Trophoblast cell (in vitro differentiated cells and primary cell): ENCODE measurements around the gene ARMC9.

Experiments used
- DNase-seq, 2 donors: peaks; one replicate each; pipeline ENCODE4 v3.0.0-alpha.2; 2016
- H2AFZ ChIP-seq: 2 replicates; pipeline ENCODE4 v1.6.1; 2013; ENCODE audit warnings: low read length, moderate library complexity, mild to moderate bottlenecking; ENCODE audit not compliant: insufficient read depth, poor library complexity
- H2AK5ac ChIP-seq: 2 replicates; pipeline ENCODE4 v1.6.1; 2013; ENCODE audit warnings: mild to moderate bottlenecking, low read length
- H2BK120ac ChIP-seq: 2 replicates; pipeline ENCODE4 v1.6.1; 2013; ENCODE audit warnings: low read length, mild to moderate bottlenecking, moderate library complexity; ENCODE audit not compliant: insufficient read depth, poor library complexity
- H2BK12ac ChIP-seq: 2 replicates; pipeline ENCODE4 v1.6.1; 2013; ENCODE audit warnings: mild to moderate bottlenecking, low read length, moderate library complexity
- H2BK5ac ChIP-seq: 2 replicates; pipeline ENCODE4 v1.6.1; 2013; ENCODE audit warnings: low read length, low read depth, moderate library complexity, mild to moderate bottlenecking; ENCODE audit not compliant: poor library complexity
- H3K14ac ChIP-seq: 2 replicates; pipeline ENCODE4 v1.6.1; 2013; ENCODE audit warnings: mild to moderate bottlenecking, low read length
- H3K18ac ChIP-seq: 2 replicates; pipeline ENCODE4 v1.6.1; 2013; ENCODE audit warnings: mild to moderate bottlenecking, low read length
- H3K23ac ChIP-seq: 2 replicates; pipeline ENCODE4 v1.6.1; 2013; ENCODE audit warnings: low read length
- H3K27ac ChIP-seq: 2 replicates; pipeline ENCODE4 v1.5.1; 2013; ENCODE audit warnings: low read depth, mild to moderate bottlenecking, inconsistent platforms, low read length, moderate library complexity
- H3K27me3 ChIP-seq: 2 replicates; pipeline ENCODE4 v1.6.1; 2013; ENCODE audit warnings: inconsistent platforms, mild to moderate bottlenecking, low read length, moderate library complexity; ENCODE audit not compliant: insufficient read depth
- H3K36me3 ChIP-seq, 2 experiments: 1 replicate in 1 of 2; 2 replicates in 1 of 2; pipeline ENCODE4 v1.6.1; 2013; ENCODE audit warnings: low read length in 2 of 2, mild to moderate bottlenecking in 2 of 2, moderate library complexity in 1 of 2; ENCODE audit not compliant: insufficient read depth in 2 of 2, control insufficient read depth in 1 of 2
- H3K4ac ChIP-seq: 2 replicates; pipeline ENCODE4 v1.6.1; 2013; ENCODE audit warnings: low read depth, mild to moderate bottlenecking, low read length, moderate library complexity
- H3K4me1 ChIP-seq, 2 experiments: 1 replicate in 1 of 2; 2 replicates in 1 of 2; pipeline ENCODE4 v1.6.1; 2013; ENCODE audit warnings: low read length in 2 of 2, mild to moderate bottlenecking in 2 of 2, moderate library complexity in 1 of 2; ENCODE audit not compliant: insufficient read depth in 2 of 2, control insufficient read depth in 1 of 2
- H3K4me2 ChIP-seq: 2 replicates; pipeline ENCODE4 v1.6.1; 2013; ENCODE audit warnings: inconsistent platforms, mild to moderate bottlenecking, low read length, moderate library complexity
- H3K4me3 ChIP-seq: 2 replicates; pipeline ENCODE4 v1.5.1; 2013; ENCODE audit warnings: mild to moderate bottlenecking, low read depth, low read length, inconsistent platforms
- H3K79me1 ChIP-seq: one replicate; pipeline ENCODE4 v1.6.1; 2013; ENCODE audit warnings: low read length
- H3K79me2 ChIP-seq: 2 replicates; pipeline ENCODE4 v1.6.1; 2013; ENCODE audit warnings: low read length, mild to moderate bottlenecking; ENCODE audit not compliant: control insufficient read depth, insufficient read depth, poor library complexity
- H3K9ac ChIP-seq: 2 replicates; pipeline ENCODE4 v1.6.1; 2013; ENCODE audit warnings: mild to moderate bottlenecking, low read length
- H3K9me3 ChIP-seq: 2 replicates; pipeline ENCODE4 v1.6.1; 2013; ENCODE audit warnings: low read depth, mild to moderate bottlenecking, control low read depth, inconsistent platforms, low read length; ENCODE audit not compliant: insufficient read depth
- H4K12ac ChIP-seq: 2 replicates; pipeline ENCODE4 v1.6.1; 2013; ENCODE audit warnings: low read depth, mild to moderate bottlenecking, low read length, moderate library complexity
- H4K8ac ChIP-seq: 2 replicates; pipeline ENCODE4 v1.6.1; 2013; ENCODE audit warnings: low read depth, mild to moderate bottlenecking, low read length, moderate library complexity
- H4K91ac ChIP-seq: one replicate; pipeline ENCODE4 v1.6.1; 2013; ENCODE audit warnings: low read depth, mild to moderate bottlenecking, low read length, moderate library complexity
- WGBS: extraction: QIAGEN DNeasy Blood & Tissue Kit; methylation state at CpG from one replicate; pipeline ENCODE4 v1.1.7; 2013; ENCODE audit warnings: missing lambda C conversion rate; ENCODE audit not compliant: insufficient read length, insufficient coverage; ENCODE audit errors: extremely low coverage; 5-methylcytosine and 5-hydroxymethylcytosine counted together

Gene ARMC9

GRCh38 chr2:231379266-231380215 is 181.1 kb downstream of the ARMC9 start:
- H3K4me3 ChIP-seq = no peak overlapping the region
- H2AFZ ChIP-seq = no peak overlapping the region
- H3K9me3 ChIP-seq = peaks cover 7% of the 10 kb centered on the region
- H3K4me2 ChIP-seq = no peak overlapping the region
- no peak overlapping the region for H3K18ac ChIP-seq
- no peak overlapping the region for H3K4ac ChIP-seq
- H3K79me2 ChIP-seq = no peaks in the 10 kb centered on the region
- H3K27ac ChIP-seq = no peak overlapping the region
- H4K91ac ChIP-seq = no peak overlapping the region
- H3K9ac ChIP-seq = no peak overlapping the region
- H3K4me1 ChIP-seq = peaks cover 7% of the 10 kb centered on the region in 2 experiments
- DNase-seq = peak; percentile 85 to 89
- no peak overlapping the region for H3K14ac ChIP-seq
- no peak overlapping the region for H2BK5ac ChIP-seq
- no peak overlapping the region for H2AK5ac ChIP-seq
- no CpG with 5 or more reads among the region's 21 CpGs for WGBS
- H2BK120ac ChIP-seq = no peak overlapping the region
- H4K12ac ChIP-seq = no peak overlapping the region
- no peaks in the 10 kb centered on the region for H3K36me3 ChIP-seq
- no peak overlapping the region for H3K23ac ChIP-seq
- no peaks in the 10 kb centered on the region for H3K27me3 ChIP-seq
- H4K8ac ChIP-seq = no peak overlapping the region
- no peak overlapping the region for H2BK12ac ChIP-seq
- no peaks in the 10 kb centered on the region for H3K79me1 ChIP-seq

- Histone ChIP-seq H4K91ac (no peak overlapping the region), H3K79me1 (no peaks in the 10 kb centered on the region), H2AFZ (no peak overlapping the region), H3K4me2 (no peak overlapping the region), H3K23ac (no peak overlapping the region), H3K79me2 (no peaks in the 10 kb centered on the region), H2BK120ac (no peak overlapping the region), H2BK12ac (no peak overlapping the region), H3K9me3 (peaks cover 7% of the 10 kb centered on the region), H4K8ac (no peak overlapping the region), H3K27me3 (no peaks in the 10 kb centered on the region), H3K14ac (no peak overlapping the region), H3K4me1 (peaks cover 7% of the 10 kb centered on the region in 2 experiments), H3K27ac (no peak overlapping the region), H3K4ac (no peak overlapping the region), H3K18ac (no peak overlapping the region), H2BK5ac (no peak overlapping the region), H2AK5ac (no peak overlapping the region), H3K9ac (no peak overlapping the region), H3K4me3 (no peak overlapping the region), H4K12ac (no peak overlapping the region), H3K36me3 (no peaks in the 10 kb centered on the region)
- no CpG with 5 or more reads among the region's 10 CpGs for WGBS
- no peak for DNase-seq
Measured at GRCh38 chr2:231380307-231380706, 181.9 kb downstream of the ARMC9 start.

- no peaks in the 10 kb centered on the region for H3K36me3 ChIP-seq
- no peak overlapping the region for H3K18ac ChIP-seq
- H4K91ac ChIP-seq = no peak overlapping the region
- no peak overlapping the region for H2BK5ac ChIP-seq
- no peak overlapping the region for H2BK12ac ChIP-seq
- no peak overlapping the region for H4K8ac ChIP-seq
- 99% methylated on average over 3 of the region's 5 CpGs for WGBS
- no peak overlapping the region for H4K12ac ChIP-seq
- no peak overlapping the region for H3K4me2 ChIP-seq
- peaks cover 7% of the 10 kb centered on the region for H3K9me3 ChIP-seq
- H3K79me2 ChIP-seq = no peaks in the 10 kb centered on the region
- no peak for DNase-seq
- no peak overlapping the region for H3K9ac ChIP-seq
- peak overlapping the region; percentile 20 for H3K4me3 ChIP-seq
- H3K27ac ChIP-seq = no peak overlapping the region
- H2AFZ ChIP-seq = no peak overlapping the region
- H2AK5ac ChIP-seq = no peak overlapping the region
- H2BK120ac ChIP-seq = no peak overlapping the region
- no peaks in the 10 kb centered on the region for H3K79me1 ChIP-seq
- H3K4me1 ChIP-seq = peaks cover 7% of the 10 kb centered on the region in 2 experiments
- no peak overlapping the region for H3K23ac ChIP-seq
- no peak overlapping the region for H3K14ac ChIP-seq
- H3K27me3 ChIP-seq = no peaks in the 10 kb centered on the region
- H3K4ac ChIP-seq = no peak overlapping the region
Measured at GRCh38 chr2:231380991-231381847, 182.8 kb downstream of the ARMC9 start.

- no peaks in the 10 kb centered on the region for H3K36me3 ChIP-seq
- no peaks in the 10 kb centered on the region for H3K79me1 ChIP-seq
- H3K4me1 ChIP-seq = peaks cover 7% of the 10 kb centered on the region in 2 experiments
- no peak overlapping the region for H3K4ac ChIP-seq
- H4K91ac ChIP-seq = no peak overlapping the region
- no peak overlapping the region for H2AK5ac ChIP-seq
- H2AFZ ChIP-seq = no peak overlapping the region
- H3K14ac ChIP-seq = no peak overlapping the region
- H2BK5ac ChIP-seq = no peak overlapping the region
- no peak overlapping the region for H3K27ac ChIP-seq
- no CpG with 5 or more reads among the region's 8 CpGs for WGBS
- H3K23ac ChIP-seq = no peak overlapping the region
- no peak overlapping the region for H4K12ac ChIP-seq
- no peak overlapping the region for H3K4me3 ChIP-seq
- H3K9me3 ChIP-seq = peaks cover 5% of the 10 kb centered on the region
- H2BK12ac ChIP-seq = no peak overlapping the region
- H3K18ac ChIP-seq = no peak overlapping the region
- H2BK120ac ChIP-seq = no peak overlapping the region
- H3K79me2 ChIP-seq = no peaks in the 10 kb centered on the region
- no peak overlapping the region for H3K4me2 ChIP-seq
- no peak overlapping the region for H3K9ac ChIP-seq
- H3K27me3 ChIP-seq = no peaks in the 10 kb centered on the region
- H4K8ac ChIP-seq = no peak overlapping the region
- DNase-seq = no peak
Measured at GRCh38 chr2:231382116-231382515, 183.7 kb downstream of the ARMC9 start.
